Melanocyte of skin (primary cell): Measurements from ENCODE around the gene NCAPD2. TPM values are rescaled to one million over a fixed set of nuclear protein-coding genes. Genes with fewer than 3 reads are reported as not detected.

Source experiments
- small RNA-seq, 2 donors: library from RNA; depleted of rRNA; stranded (forward); fragments of <200 nt; gene quantifications; one replicate each; pipeline ENCODE3, GENCODE V24; 2012
- total RNA-seq, 2 donors: library from RNA; depleted of rRNA; stranded (reverse); fragments of >200 nt; gene quantifications; 2 replicates each; pipeline ENCODE4 v1.2.3, GENCODE V29; 2012

NCAPD2 gene, protein sequence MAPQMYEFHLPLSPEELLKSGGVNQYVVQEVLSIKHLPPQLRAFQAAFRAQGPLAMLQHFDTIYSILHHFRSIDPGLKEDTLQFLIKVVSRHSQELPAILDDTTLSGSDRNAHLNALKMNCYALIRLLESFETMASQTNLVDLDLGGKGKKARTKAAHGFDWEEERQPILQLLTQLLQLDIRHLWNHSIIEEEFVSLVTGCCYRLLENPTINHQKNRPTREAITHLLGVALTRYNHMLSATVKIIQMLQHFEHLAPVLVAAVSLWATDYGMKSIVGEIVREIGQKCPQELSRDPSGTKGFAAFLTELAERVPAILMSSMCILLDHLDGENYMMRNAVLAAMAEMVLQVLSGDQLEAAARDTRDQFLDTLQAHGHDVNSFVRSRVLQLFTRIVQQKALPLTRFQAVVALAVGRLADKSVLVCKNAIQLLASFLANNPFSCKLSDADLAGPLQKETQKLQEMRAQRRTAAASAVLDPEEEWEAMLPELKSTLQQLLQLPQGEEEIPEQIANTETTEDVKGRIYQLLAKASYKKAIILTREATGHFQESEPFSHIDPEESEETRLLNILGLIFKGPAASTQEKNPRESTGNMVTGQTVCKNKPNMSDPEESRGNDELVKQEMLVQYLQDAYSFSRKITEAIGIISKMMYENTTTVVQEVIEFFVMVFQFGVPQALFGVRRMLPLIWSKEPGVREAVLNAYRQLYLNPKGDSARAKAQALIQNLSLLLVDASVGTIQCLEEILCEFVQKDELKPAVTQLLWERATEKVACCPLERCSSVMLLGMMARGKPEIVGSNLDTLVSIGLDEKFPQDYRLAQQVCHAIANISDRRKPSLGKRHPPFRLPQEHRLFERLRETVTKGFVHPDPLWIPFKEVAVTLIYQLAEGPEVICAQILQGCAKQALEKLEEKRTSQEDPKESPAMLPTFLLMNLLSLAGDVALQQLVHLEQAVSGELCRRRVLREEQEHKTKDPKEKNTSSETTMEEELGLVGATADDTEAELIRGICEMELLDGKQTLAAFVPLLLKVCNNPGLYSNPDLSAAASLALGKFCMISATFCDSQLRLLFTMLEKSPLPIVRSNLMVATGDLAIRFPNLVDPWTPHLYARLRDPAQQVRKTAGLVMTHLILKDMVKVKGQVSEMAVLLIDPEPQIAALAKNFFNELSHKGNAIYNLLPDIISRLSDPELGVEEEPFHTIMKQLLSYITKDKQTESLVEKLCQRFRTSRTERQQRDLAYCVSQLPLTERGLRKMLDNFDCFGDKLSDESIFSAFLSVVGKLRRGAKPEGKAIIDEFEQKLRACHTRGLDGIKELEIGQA (N-terminal part only)
- total RNA-seq, result 10 to 100 TPM; 32.0 to 66.6 TPM

DNA sequence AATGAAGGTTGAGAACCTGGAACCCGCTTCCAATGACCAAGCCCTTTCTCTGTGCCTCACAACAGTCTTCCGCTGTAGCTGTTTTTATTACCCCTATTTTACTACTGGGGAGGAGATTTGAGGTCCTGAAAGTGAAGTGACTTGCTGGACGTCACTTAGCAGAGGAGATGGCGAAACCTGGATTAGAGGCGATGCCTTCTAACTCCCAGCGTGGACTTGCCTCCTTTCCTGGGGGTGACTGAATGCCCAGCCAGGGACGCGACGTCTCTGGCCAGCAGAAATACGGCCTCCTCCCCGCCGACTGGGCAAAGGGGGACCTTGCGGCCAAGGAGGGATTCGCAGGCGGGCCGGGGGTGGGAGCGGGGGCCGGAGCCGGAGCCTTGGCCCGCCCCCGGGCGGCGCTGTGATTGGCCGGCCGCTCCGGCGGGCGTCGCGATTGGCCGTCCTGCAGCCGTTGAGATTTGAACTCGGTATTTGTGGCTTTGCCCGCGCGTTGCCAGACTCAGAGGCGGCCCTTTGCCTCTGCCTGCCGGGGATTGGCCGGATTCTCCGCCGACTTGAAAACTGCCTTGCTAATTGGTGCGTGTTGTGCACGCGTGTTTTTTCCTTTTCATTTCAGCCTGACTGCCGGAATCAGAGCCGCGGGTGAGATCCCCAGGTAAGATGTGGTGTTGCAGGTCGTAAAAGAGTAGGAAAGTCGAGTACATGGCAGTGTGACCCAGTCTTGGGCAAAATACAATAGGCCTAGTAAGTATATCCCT lies at the start of gene NCAPD2:
NCAPD2 (plus strand) TSS at position 606 of the 761 bp plus-strand sequence. CDS start 997 bp downstream, outside the sequence.

DNA sequence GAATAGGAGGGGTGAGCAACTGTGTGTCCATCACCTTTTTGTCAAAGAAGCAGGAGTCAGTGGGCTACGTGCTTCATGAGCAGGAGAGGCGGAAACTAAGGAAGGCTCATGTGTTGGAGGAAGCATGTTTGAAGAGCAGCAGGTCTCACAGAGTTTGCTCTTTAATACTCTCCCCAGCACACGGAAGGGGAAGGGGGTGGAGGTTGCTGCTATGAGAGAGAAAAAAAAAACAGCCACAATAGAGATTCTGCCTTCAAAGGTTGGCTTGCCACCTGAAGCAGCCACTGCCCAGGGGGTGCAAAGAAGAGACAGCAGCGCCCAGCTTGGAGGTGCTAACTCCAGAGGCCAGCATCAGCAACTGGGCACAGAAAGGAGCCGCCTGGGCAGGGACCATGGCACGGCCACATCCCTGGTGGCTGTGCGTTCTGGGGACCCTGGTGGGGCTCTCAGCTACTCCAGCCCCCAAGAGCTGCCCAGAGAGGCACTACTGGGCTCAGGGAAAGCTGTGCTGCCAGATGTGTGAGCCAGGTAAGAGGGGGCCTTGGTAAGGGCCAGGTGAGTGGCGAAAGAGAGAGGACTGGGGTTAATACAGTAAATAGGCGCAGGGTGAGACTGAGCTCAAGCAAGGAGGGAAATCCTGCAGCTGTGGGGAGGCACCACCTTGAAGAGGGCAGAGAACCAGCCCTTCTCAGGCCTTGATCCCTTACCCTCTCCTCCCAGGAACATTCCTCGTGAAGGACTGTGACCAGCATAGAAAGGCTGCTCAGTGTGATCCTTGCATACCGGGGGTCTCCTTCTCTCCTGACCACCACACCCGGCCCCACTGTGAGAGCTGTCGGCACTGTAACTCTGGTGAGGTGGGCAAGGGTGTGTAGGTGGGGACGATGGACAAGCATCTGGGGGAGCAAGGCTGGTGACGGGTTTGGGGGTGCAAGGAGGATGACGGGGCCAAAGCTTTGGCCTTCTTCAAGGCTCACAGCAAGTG lies 48.9 kb upstream of the NCAPD2 start, which contains the start of gene CD27:
CD27 (plus strand) TSS at position 252 of the 985 bp plus-strand sequence; CDS start at position 393, 141 bp downstream.

DNA sequence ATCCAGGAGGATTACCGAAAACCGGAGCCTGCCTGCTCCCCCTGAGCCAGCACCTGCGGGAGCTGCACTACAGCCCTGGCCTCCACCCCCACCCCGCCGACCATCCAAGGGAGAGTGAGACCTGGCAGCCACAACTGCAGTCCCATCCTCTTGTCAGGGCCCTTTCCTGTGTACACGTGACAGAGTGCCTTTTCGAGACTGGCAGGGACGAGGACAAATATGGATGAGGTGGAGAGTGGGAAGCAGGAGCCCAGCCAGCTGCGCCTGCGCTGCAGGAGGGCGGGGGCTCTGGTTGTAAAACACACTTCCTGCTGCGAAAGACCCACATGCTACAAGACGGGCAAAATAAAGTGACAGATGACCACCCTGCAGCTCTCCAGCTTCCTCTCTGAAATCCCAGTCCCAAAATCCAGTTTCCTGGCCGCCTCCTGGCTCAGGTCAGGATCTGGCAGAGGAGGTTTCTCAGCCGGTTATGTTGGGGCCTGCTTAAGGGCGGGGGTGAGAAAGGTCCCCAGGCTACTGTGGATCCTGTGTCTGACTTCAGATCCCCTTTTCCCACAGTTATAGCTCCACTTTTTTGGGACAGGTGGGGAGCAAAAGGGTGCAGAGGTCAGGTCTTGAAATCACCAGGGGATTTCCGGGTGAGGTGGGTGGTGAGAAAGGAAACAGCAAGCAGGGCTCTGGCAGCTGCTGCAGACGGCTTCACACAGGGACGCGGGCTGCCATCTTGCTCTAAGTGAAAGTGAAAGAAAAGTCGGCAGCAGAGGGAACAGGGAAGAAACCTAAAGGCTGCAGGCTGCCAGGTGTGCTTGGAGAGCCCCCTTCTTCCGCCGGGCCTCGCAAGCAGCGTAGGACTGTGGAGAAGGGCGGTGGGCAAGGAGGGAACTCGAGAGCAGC lies 42.3 kb upstream of the NCAPD2 start, which contains the start of gene TAPBPL:
TAPBPL (plus strand) TSS at position 695 of the 897 bp plus-strand sequence. CDS start 207 bp downstream, outside the sequence.

DNA sequence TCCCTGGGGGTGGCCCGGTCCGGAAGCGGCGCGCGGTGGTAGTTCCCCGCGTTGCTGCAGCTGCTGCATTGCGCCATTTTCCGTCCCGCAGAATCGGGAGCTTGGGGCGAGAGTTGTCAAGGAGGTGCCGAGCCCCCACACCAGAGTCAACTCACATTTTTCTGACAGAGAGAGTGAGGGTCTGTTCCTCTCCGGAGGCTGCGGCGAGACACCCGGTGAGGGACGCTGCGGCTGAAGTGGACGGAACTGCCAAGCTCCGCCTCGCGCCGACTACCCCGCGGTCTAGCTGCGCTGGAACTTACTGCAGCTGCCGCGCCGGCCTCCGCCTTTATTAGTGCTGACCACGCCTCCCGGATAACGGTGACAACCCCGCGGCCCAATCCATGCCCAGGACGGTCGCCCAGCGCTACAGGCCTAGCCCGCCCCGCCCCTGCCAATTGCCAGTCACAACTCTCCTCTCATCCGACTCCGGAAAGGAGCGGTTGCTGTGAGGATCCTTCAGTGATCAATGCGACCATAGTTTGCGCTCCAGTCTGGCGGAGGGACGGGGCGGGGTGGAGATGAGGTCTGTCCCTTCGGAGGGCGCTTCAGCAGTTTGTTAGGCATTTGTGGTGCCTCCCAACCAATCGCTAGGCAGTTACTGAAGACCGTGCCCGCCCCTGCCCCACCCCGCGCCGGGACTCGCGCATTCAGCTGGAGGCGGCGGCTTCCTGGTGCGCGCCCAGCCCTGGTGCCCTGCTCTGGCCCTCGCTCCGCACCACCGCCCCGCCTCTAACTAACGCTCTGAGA lies 23.3 kb upstream of the NCAPD2 start, which contains the start of gene VAMP1:
VAMP1 (minus strand) TSS at position 303 of the 789 bp plus-strand sequence; CDS start at position 157, 146 bp downstream.

DNA sequence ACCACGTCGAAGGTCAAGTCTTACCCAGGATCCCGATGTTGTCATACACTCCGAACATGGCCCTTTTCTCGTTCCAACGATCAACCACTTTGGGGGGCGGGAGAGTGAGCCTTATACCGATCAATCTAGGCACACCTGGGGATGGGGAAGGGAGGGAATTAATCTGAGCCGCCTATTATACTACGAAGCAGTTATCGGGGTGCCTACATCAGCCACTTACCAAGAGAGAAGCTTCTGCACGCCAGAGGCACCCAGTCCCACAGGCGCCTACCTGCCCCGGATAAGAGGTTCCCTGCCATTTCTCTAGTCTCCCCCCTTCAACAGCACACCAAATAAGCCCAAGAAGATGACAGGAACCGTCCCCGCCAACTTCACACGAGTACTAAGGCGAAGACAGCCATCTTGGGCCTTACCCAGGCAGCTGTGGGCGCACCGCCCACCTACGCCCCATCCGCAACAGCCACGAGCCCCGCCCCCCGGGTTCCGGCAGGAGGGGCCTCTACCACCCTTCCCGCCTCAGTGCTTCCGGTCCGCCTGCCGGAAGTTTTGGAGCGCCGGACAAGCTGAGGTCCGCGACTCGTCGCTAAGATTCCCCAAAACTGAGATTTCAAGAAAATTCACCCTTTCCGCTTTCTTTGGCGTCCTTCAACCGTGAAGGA lies 935 bp upstream of the NCAPD2 start, which contains the start of gene MRPL51:
MRPL51 (minus strand) TSS at position 425 of the 659 bp plus-strand sequence; CDS start at position 299, 126 bp downstream.

DNA sequence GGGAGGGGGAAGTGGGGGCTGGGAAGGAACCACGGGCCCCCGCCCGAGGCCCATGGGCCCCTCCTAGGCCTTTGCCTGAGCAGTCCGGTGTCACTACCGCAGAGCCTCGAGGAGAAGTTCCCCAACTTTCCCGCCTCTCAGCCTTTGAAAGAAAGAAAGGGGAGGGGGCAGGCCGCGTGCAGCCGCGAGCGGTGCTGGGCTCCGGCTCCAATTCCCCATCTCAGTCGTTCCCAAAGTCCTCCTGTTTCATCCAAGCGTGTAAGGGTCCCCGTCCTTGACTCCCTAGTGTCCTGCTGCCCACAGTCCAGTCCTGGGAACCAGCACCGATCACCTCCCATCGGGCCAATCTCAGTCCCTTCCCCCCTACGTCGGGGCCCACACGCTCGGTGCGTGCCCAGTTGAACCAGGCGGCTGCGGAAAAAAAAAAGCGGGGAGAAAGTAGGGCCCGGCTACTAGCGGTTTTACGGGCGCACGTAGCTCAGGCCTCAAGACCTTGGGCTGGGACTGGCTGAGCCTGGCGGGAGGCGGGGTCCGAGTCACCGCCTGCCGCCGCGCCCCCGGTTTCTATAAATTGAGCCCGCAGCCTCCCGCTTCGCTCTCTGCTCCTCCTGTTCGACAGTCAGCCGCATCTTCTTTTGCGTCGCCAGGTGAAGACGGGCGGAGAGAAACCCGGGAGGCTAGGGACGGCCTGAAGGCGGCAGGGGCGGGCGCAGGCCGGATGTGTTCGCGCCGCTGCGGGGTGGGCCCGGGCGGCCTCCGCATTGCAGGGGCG lies 40.2 kb downstream of the NCAPD2 start, which contains the start of gene GAPDH:
GAPDH (plus strand) TSS at position 595 of the 772 bp plus-strand sequence. CDS start 316 bp downstream, outside the sequence.

Small RNA genes within 50 kb of the gene (small RNA-seq; reads per million reads assigned to genes)
- 44.3 to 86.5 reads per million in 2 donors for gene SCARNA11

Other genes with a start within 250 kb of the NCAPD2 start
- gene PLEKHG6, start 183.4 kb upstream of the NCAPD2 start, total RNA-seq, result under 1 TPM in 1 of 2 donors, not detected in 1; 0.33 TPM
- gene TNFRSF1A, start 152.0 kb upstream of the NCAPD2 start, total RNA-seq, result 100 to 1,000 TPM in 1 of 2 donors, 10 to 100 TPM in 1; 95.0 to 133 TPM
- gene SCNN1A, start 118.5 kb upstream of the NCAPD2 start, total RNA-seq, result not detected
- gene LTBR, start 109.9 kb upstream of the NCAPD2 start, total RNA-seq, result 100 to 1,000 TPM; 118 to 129 TPM
- gene CD27, start 49.1 kb upstream of the NCAPD2 start, total RNA-seq, result not detected
- gene TAPBPL, start 42.1 kb upstream of the NCAPD2 start, total RNA-seq, result 1 to 10 TPM; 7.3 to 8.9 TPM
- 1 to 10 TPM; 3.8 to 4.7 TPM for gene VAMP1, start 23.4 kb upstream of the NCAPD2 start, total RNA-seq
- 100 to 1,000 TPM in 1 of 2 donors, 10 to 100 TPM in 1; 67.1 to 113 TPM for gene MRPL51, start 840 bp upstream of the NCAPD2 start, total RNA-seq
- gene GAPDH, start 40.4 kb downstream of the NCAPD2 start, total RNA-seq, result 1,000 to 10,000 TPM; 3,776 to 6,962 TPM
- gene IFFO1, start 61.9 kb downstream of the NCAPD2 start, total RNA-seq, result 10 to 100 TPM; 15.3 to 15.5 TPM
- 10 to 100 TPM; 24.4 to 39.3 TPM for gene NOP2, start 74.2 kb downstream of the NCAPD2 start, total RNA-seq
- 100 to 1,000 TPM; 172 to 203 TPM for gene CHD4, start 113.3 kb downstream of the NCAPD2 start, total RNA-seq
- under 1 TPM in 1 of 2 donors, not detected in 1; under 0.01 TPM for gene LPAR5, start 141.9 kb downstream of the NCAPD2 start, total RNA-seq
- gene ACRBP, start 153.3 kb downstream of the NCAPD2 start, total RNA-seq, result not detected
- gene ING4, start 169.0 kb downstream of the NCAPD2 start, total RNA-seq, result 10 to 100 TPM; 23.6 to 38.5 TPM
- 10 to 100 TPM; 23.4 to 29.3 TPM for gene ZNF384, start 195.3 kb downstream of the NCAPD2 start, total RNA-seq
- not detected for gene PIANP, start 206.7 kb downstream of the NCAPD2 start, total RNA-seq
- 100 to 1,000 TPM in 1 of 2 donors, 10 to 100 TPM in 1; 98.4 to 105 TPM for gene COPS7A, start 229.9 kb downstream of the NCAPD2 start, total RNA-seq